ENCODE results near the gene PDC. TPM values are rescaled to one million over a fixed set of nuclear protein-coding genes. Genes with fewer than 3 reads are reported as not detected.

The PDC gene
- polyA plus RNA-seq, 1 experiment: not detected

DNA sequence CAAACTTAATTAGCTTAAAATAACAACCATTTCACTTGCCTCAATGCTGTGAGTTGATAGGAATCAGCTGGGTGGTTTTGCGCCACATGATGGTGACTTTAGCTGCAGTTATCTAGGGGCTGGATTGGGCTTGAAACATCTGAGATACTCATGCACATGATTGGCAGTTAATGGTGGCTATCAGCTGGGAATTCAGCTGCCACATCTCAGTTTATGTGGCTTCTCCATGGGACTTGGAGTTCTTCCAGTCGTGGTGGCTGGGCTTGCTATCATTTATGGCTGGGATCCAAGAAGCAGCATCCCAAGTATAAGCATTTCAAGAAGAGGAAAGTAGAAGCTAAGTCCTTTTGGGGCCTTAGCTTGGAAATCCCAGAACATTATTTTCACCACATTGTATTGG, 36.4 kb downstream of the PDC start:
- CTCF ChIA-PET: interaction anchor here (1.0 to 1.2 kb wide), 3 partner anchors 14 to 23 kb away, joined by 3 read pairs; no protein-coding TSS in a partner anchor
- POLR2A ChIA-PET: no interaction called here
- Histone ChIP-seq H3K4me3 (ENCODE audit: low read depth, low read length) (no peak overlapping the region), H3K27me3 (ENCODE audit: control insufficient read depth, insufficient read depth, low read length) (no peaks in the 10 kb centered on the region), H3K36me3 (ENCODE audit: control insufficient read depth, insufficient read depth, low read length) (no peaks in the 10 kb centered on the region)
- TF ChIP-seq, protein P1, sequence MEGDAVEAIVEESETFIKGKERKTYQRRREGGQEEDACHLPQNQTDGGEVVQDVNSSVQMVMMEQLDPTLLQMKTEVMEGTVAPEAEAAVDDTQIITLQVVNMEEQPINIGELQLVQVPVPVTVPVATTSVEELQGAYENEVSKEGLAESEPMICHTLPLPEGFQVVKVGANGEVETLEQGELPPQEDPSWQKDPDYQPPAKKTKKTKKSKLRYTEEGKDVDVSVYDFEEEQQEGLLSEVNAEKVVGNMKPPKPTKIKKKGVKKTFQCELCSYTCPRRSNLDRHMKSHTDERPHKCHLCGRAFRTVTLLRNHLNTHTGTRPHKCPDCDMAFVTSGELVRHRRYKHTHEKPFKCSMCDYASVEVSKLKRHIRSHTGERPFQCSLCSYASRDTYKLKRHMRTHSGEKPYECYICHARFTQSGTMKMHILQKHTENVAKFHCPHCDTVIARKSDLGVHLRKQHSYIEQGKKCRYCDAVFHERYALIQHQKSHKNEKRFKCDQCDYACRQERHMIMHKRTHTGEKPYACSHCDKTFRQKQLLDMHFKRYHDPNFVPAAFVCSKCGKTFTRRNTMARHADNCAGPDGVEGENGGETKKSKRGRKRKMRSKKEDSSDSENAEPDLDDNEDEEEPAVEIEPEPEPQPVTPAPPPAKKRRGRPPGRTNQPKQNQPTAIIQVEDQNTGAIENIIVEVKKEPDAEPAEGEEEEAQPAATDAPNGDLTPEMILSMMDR (IDR thresholded peaks at IDR 0.05; ENCODE audit: insufficient read depth, low read depth, low read length): no peak
- no peak for DNase-seq (ENCODE audit: low read depth)

DNA sequence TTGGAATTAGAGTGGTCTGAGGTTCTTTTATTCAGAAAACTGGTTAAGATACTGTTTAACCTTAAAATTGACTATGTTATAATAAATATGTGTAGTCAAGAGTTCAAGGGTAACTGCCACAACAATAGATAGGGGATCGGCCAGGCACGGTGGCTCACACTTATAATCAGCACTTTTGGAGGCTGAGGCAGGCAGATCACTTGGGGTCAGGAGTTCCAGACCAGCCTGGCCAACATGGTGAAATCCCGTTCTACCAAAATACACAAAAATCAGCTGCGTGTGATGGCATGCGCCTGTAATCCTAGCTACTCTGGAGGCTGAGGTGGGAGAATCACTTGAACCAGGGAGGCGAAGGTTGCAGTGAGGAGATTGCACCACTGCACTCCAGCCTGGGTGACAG, 39.5 kb downstream of the PDC start:
- no peaks in the 10 kb centered on the region for H3K27me3 ChIP-seq (ENCODE audit: control insufficient read depth, insufficient read depth, low read length)
- POLR2A ChIA-PET: interaction anchor here (0.6 kb wide), 1 partner anchor 10 kb away, joined by 11 read pairs; no protein-coding TSS in a partner anchor
- DNase-seq (ENCODE audit: low read depth): no peak
- CTCF ChIA-PET: interaction anchor here (1.2 kb wide), 1 partner anchor 9 kb away, joined by 3 read pairs; no protein-coding TSS in a partner anchor
- no peak overlapping the region for H3K4me3 ChIP-seq (ENCODE audit: low read depth, low read length)
- TF ChIP-seq, protein P1 (IDR thresholded peaks at IDR 0.05; ENCODE audit: insufficient read depth, low read depth, low read length): no peak
- peaks cover 1% of the 10 kb centered on the region; the same call in 1 of the 2 replicates for H3K36me3 ChIP-seq (ENCODE audit: control insufficient read depth, insufficient read depth, low read length)

DNA sequence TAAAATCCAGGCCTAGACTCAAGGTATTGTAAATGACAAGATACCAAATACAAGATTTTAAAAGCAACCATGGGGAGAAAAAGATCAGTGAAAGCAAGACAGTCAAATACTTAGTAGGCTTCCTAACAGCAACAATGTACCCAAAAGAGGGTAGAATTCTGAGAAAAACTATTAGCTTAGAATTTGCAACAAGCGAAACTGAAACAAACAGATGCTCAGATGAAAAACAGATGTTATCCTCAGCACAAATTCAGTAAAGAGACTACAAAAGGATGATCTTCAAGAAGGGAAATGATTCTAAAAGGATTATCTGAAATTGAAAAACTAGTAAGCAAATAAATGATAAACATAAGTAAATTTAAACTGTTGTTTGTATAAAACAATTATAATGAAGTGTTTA, 40.0 kb downstream of the PDC start:
- DNase-seq (ENCODE audit: low read depth): peak; percentile 11
- ChIA-PET CTCF (interaction anchor here (1.2 to 1.4 kb wide), 2 partner anchors 9 to 17 kb away, joined by 3 read pairs; no protein-coding TSS in a partner anchor), POLR2A (no interaction called here)
- no peaks in the 10 kb centered on the region for H3K27me3 ChIP-seq (ENCODE audit: control insufficient read depth, insufficient read depth, low read length)
- H3K36me3 ChIP-seq (ENCODE audit: control insufficient read depth, insufficient read depth, low read length): peaks cover 1% of the 10 kb centered on the region; the same call in 1 of the 2 replicates
- H3K4me3 ChIP-seq (ENCODE audit: low read depth, low read length): no peak overlapping the region
- TF ChIP-seq, protein P1 (IDR thresholded peaks at IDR 0.05; ENCODE audit: insufficient read depth, low read depth, low read length): no peak

DNA sequence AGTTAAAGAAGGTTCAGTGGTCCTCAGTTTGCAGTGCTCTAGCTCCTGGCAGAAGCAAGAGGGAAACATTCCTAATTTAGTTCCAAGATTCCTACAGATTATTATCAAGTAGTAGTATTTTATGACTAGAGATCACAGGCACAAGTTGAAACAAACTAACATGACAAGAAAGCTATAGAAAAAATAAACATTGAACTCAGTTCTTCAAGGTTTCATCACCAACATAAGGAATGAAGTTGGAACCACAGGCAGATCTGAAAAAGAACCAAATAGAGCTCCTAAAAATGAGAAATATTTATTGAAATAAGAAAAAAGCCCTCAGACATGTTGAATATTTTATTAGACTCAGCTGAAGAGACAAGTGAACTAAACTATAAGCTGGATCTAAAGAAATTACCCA, 40.6 kb downstream of the PDC start:
- ChIA-PET CTCF (interaction anchor here (0.6 to 1.4 kb wide), 3 partner anchors 8 to 538 kb away, joined by 3 read pairs; no protein-coding TSS in a partner anchor), POLR2A (interaction anchor here (0.6 kb wide), 1 partner anchor 268 kb away, joined by 5 read pairs; no protein-coding TSS in a partner anchor)
- Histone ChIP-seq H3K4me3 (ENCODE audit: low read depth, low read length) (no peak overlapping the region), H3K36me3 (ENCODE audit: control insufficient read depth, insufficient read depth, low read length) (peaks cover 1% of the 10 kb centered on the region; the same call in 1 of the 2 replicates), H3K27me3 (ENCODE audit: control insufficient read depth, insufficient read depth, low read length) (no peaks in the 10 kb centered on the region)
- DNase-seq (ENCODE audit: low read depth): no peak
- TF ChIP-seq, protein P1 (IDR thresholded peaks at IDR 0.05; ENCODE audit: insufficient read depth, low read depth, low read length): no peak

DNA sequence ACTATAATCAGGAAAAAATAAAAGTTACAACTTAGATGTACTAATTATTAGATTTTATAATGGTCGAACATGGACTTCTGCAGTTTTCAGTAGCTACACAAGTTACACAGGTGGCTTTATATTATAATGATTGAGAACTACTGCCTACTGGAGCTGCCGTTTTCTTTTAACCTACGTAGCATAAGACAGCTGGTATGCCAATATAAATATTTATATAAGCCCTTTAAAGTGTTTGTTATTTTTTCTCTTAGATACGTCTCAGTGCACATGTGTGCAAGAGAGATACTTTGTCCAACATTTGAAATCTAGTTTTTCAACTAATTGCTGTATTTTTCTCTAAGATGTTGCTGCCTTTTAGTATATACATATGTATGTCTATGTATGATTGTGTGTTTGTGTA, 42.4 kb downstream of the PDC start:
- ChIA-PET POLR2A (no interaction called here), CTCF (no interaction called here)
- H3K36me3 ChIP-seq (ENCODE audit: control insufficient read depth, insufficient read depth, low read length): peaks cover 1% of the 10 kb centered on the region; the same call in 1 of the 2 replicates
- H3K27me3 ChIP-seq (ENCODE audit: control insufficient read depth, insufficient read depth, low read length): no peaks in the 10 kb centered on the region
- no peak overlapping the region for H3K4me3 ChIP-seq (ENCODE audit: low read depth, low read length)
- DNase-seq (ENCODE audit: low read depth): no peak
- TF ChIP-seq, protein P1 (IDR thresholded peaks at IDR 0.05; ENCODE audit: insufficient read depth, low read depth, low read length): no peak

Measured in BJ (cell line).